AG04450 (cell line): ENCODE data around the gene ULK4. TPM values are rescaled to one million over a fixed set of nuclear protein-coding genes. Genes with fewer than 3 reads are reported as not detected.
A peak's percentile ranks its signal among the peaks of the same experiment; 100 is the strongest.

ENCODE experiments used
- CTCF ChIA-PET: fragments of 300-600, 350-600 bp; formaldehyde crosslinking; extraction: SDS; loops from one replicate; lab custom pipeline; 2022; ENCODE audit warnings: antibody characterized with exemption, inconsistent platforms; lab: Charles Lee
- POLR2A ChIA-PET: fragments of 350-600 bp; formaldehyde crosslinking; extraction: SDS; loops from one replicate; lab custom pipeline; 2021; ENCODE audit warnings: antibody characterized with exemption, inconsistent platforms; lab: Yijun Ruan, JAX
- DNase-seq: peaks from one replicate; pipeline ENCODE4 v3.0.0-alpha.2; 2011; ENCODE audit warnings: low read depth, low spot score
- H3K27ac ChIP-seq: one replicate; pipeline ENCODE4 v1.5.1; 2012; ENCODE audit warnings: low read depth, low read length, control low read depth
- H3K27me3 ChIP-seq: one replicate; pipeline ENCODE4 v1.6.0; 2012; ENCODE audit warnings: low read length; ENCODE audit not compliant: control insufficient read depth, insufficient read depth
- H3K4me3 ChIP-seq: 2 replicates; pipeline ENCODE4 v1.5.1; 2011; ENCODE audit warnings: mild to moderate bottlenecking, low read depth, low read length, control low read depth
- H3K9me3 ChIP-seq: 2 replicates; pipeline ENCODE4 v1.5.1; 2012; ENCODE audit warnings: low read length; ENCODE audit not compliant: control insufficient read depth, insufficient read depth
- CTCF ChIP-seq: IDR thresholded peaks from 2 replicates; pipeline ENCODE4 v1.5.1; 2011; ENCODE audit warnings: low read depth, low read length, control low read depth, inconsistent platforms
- polyA plus RNA-seq: library from polyadenylated mRNA; depleted of rRNA; stranded (reverse); fragments of >200 nt; gene quantifications from 2 replicates; pipeline ENCODE4 v1.2.3, GENCODE V29; 2011

Gene ULK4
- polyA plus RNA-seq, 1 experiment, result 3.7 TPM

GRCh38 chr3:41808618-41809017, 153.3 kb downstream of the ULK4 start:
- no peak for TF ChIP-seq CTCF
- Histone ChIP-seq H3K27ac (no peak overlapping the region), H3K9me3 (no peaks in the 10 kb centered on the region), H3K4me3 (no peak overlapping the region), H3K27me3 (no peaks in the 10 kb centered on the region)
- no peak for DNase-seq
- POLR2A ChIA-PET, result no interaction called here
- CTCF ChIA-PET, result no interaction called here

- DNase-seq, result peak; percentile 15
- POLR2A ChIA-PET, result no interaction called here
- Histone ChIP-seq H3K9me3 (no peaks in the 10 kb centered on the region), H3K4me3 (no peak overlapping the region), H3K27ac (no peak overlapping the region), H3K27me3 (no peaks in the 10 kb centered on the region)
- TF ChIP-seq CTCF, result no peak
- CTCF ChIA-PET, result no interaction called here
Measured at GRCh38 chr3:41808152-41808551, 153.8 kb downstream of the ULK4 start.

GRCh38 chr3:41794748-41795589, 166.9 kb downstream of the ULK4 start:
- POLR2A ChIA-PET, result no interaction called here
- CTCF ChIA-PET, result interaction anchor here (0.6 kb wide), 1 partner anchor 32 kb away, joined by 3 read pairs; no protein-coding TSS in a partner anchor
- no peaks in the 10 kb centered on the region for H3K9me3 ChIP-seq

DNA sequence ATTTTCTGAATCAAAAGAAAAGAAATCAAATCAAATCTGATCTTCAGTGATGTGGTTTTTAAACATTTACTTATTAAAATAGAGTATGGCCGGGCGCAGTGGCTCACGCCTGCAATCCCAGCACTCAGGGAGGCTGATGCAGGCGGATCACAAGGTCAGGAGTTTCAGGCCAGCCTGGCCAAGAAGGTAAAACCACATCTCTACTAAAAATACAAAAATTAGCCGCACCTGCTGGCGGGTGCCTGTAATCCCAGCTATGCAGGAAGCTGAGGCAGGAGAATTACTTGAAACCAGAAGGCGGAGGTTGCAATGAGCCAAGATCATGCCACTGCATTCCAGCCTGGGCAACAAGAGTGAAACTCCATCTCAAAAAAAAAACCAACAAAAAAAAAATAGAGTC, 169.1 kb downstream of the ULK4 start:
- no peaks in the 10 kb centered on the region for H3K27me3 ChIP-seq
- no peak overlapping the region for H3K4me3 ChIP-seq
- no peak for TF ChIP-seq CTCF
- no peak for DNase-seq
- CTCF ChIA-PET, result no interaction called here
- no peak overlapping the region for H3K27ac ChIP-seq
- H3K9me3 ChIP-seq, result no peaks in the 10 kb centered on the region
- POLR2A ChIA-PET, result no interaction called here

More at GRCh38 chr3:41794748-41795589, 166.9 kb downstream of the ULK4 start:
- H3K4me3 ChIP-seq, result no peak overlapping the region
- TF ChIP-seq CTCF, result no peak
- no peak for DNase-seq
- no peak overlapping the region for H3K27ac ChIP-seq
- no peaks in the 10 kb centered on the region for H3K27me3 ChIP-seq

- ChIA-PET CTCF (no interaction called here), POLR2A (no interaction called here)
- no peaks in the 10 kb centered on the region for H3K27me3 ChIP-seq
- H3K4me3 ChIP-seq, result no peak overlapping the region
- H3K27ac ChIP-seq, result no peak overlapping the region
- DNase-seq, result no peak
- H3K9me3 ChIP-seq, result no peaks in the 10 kb centered on the region
- no peak for TF ChIP-seq CTCF
Measured at GRCh38 chr3:41769106-41769505, 192.8 kb downstream of the ULK4 start.
